GM12872 (cell line): ENCODE results near the gene DOCK4.

Experiments used
- TF ChIP-seq, protein P1 (sequence below): IDR thresholded peaks from 3 replicates; pipeline ENCODE4 v1.5.1; 2011; ENCODE audit warnings: low read depth, mild to moderate bottlenecking, low read length, moderate library complexity; ENCODE audit not compliant: insufficient read depth

The DOCK4 gene

GRCh38 chr7:112108981-112109380, 97.2 kb downstream of the DOCK4 start:
- TF ChIP-seq, protein P1, sequence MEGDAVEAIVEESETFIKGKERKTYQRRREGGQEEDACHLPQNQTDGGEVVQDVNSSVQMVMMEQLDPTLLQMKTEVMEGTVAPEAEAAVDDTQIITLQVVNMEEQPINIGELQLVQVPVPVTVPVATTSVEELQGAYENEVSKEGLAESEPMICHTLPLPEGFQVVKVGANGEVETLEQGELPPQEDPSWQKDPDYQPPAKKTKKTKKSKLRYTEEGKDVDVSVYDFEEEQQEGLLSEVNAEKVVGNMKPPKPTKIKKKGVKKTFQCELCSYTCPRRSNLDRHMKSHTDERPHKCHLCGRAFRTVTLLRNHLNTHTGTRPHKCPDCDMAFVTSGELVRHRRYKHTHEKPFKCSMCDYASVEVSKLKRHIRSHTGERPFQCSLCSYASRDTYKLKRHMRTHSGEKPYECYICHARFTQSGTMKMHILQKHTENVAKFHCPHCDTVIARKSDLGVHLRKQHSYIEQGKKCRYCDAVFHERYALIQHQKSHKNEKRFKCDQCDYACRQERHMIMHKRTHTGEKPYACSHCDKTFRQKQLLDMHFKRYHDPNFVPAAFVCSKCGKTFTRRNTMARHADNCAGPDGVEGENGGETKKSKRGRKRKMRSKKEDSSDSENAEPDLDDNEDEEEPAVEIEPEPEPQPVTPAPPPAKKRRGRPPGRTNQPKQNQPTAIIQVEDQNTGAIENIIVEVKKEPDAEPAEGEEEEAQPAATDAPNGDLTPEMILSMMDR: no peak

DNA sequence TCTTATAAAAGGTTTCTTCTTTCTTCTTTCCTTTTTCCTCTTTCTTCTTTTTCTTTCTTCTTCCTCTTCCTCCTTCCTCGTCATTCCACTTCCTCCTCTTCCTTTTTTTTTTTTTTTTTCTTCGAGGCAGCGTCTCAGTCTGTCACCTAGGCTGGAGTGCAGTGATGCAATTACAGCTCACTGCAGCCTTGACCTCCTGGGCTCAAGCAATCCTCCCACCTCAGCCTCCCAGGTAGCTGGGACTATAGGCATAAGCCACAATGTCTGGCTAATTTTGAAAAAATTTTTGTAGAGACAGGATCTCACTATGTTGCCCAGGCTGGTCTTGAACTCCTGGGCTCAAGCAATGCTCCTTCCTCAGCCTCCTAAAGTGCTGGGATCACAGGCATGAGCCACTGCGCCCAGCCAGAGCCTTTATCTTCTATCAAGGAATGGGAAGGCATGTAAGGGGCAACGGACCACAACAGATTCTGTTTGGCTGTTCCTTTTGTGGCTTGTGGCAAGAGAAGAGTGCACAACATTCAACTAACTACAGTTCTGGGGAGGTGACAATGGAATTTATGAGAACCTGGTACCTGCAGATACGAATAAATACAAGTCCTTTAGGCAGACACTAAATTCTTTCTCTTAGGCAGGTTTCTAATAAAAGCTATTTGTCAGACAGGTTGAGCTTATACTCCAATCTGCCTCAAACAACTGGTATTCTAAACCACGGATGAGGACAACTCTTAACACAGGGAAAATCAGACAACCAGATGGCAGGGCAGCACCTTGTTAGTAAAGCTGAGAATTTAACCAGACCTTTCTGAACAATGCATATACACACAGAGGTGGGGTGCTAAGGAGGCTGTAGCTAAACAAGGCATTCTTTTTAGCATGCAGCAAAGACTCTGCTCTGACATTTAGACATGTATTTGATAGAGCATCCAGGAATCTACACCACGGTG, 100.3 kb downstream of the DOCK4 start:
- TF ChIP-seq, protein P1: no peak

- TF ChIP-seq, protein P1: no peak
These were observed 102.1 kb downstream of the DOCK4 start for GRCh38 chr7:112104120-112104519.

DNA sequence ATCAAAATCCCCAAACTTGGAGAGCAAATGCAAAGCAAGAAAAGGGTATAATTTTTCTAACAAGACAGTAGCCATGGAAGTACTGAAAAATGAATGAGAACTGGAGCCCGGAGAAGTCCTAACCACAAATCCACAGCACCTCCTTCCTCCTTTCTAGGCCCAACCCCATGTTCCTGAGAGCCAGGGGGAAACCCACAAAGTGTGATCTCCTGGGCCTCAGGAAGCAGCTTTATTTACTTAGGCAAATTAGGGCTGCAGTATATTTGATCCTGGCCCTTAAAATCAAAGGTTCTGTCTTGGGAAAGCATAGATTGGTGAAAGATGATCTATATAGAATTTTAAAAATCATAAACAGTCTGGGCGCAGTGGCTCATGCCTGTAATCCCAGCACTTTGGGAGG, 103.0 kb downstream of the DOCK4 start:
- TF ChIP-seq, protein P1: no peak

DNA sequence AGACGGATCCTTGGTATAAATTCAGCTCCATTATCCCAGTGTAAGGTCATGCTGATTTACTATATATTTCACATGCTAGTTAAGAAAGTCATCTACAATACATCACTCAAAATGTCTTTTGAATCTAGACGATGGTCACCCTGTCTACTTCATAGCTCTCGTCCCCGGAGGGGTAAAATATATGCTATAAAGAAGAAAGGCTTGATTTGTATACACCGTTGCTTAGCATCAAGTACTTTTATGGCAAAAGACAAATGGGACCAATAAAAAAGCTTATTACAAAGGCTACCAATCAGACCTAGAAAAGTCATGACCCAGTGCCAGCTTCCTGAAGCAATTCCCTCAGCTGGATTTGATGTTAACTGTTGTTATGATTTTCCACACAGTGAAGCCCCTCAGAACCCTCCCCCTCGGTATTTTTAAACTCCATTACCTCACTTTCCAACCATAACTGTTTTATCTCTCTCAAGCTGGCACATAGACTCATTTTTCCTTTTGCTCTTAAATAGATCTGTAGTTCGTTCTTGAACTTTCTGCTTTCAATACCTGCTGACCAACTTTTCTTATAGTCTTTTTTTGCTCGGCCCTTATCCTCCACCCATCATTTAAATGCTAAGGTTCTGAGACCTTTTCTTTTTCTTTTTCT, 104.9 kb downstream of the DOCK4 start:
- TF ChIP-seq, protein P1: no peak

DNA sequence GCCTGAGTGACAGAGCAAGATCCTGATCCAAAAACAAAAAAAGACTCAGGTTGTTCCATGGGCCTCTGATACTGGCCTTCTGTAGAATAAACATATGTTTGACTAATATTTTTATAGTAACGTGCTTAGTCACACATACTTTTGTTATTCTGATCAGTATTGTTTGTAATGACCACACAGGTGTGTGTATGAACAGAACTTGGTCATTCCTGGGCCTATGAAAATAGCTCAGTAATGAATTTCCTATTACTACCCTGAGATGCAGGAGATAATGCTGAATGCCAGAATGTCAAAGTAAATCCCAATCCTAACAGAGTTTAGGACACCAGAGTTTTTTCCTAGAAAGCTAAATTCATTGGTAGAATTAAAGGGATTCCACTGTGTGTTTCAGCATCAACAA, 108.7 kb downstream of the DOCK4 start:
- TF ChIP-seq, protein P1: no peak

DNA sequence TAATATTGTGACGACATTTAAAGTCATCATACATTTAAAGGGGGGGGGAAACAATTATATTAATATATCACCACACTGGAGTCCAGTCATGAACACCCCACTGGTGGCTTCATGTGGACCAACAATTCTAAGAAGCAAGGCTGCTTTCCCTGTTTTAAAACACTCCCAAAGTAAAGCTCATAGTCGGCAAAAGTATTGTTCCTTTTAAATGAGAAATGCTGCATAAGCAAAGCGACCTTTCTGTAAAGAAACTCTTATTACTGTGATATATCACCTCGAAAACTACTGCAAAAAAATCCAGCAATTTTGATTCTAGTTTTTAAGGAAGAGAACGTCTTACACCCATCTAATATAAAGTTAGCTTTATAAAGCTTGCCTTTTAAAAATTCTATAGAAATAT, 112.8 kb downstream of the DOCK4 start:
- TF ChIP-seq, protein P1: no peak
